DMS114 treated with DMSO at 0.1 percent for 48 hours (cell line): Measurements from ENCODE around the gene NLGN1.
A peak's percentile ranks its signal among the peaks of the same experiment; 100 is the strongest.

ENCODE experiments used
- DNase-seq: peaks from one replicate; lab custom pipeline; 2025; ENCODE audit not compliant: unreplicated experiment; lab: John Stamatoyannopoulos, UW

Gene NLGN1

DNA sequence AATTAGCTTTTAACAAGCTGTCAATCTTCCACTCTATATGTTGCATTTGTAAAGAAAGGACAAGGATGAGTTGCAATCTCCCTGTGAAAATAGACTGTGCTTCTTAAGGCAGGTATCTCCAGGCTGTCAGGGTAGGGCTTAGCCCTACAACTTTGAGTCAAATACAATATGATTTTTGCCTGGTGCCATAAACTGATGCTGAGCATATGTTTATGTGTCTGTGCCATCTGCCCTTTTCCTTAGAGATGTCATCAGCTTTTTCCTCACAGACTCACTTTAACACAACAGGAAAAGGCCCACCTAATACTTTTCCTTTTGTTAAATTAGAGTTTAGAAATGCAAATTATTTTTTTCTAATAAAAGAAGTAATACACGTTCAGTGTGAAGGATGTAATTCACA is 548.3 kb downstream of the NLGN1 start:
- DNase-seq = no peak

DNA sequence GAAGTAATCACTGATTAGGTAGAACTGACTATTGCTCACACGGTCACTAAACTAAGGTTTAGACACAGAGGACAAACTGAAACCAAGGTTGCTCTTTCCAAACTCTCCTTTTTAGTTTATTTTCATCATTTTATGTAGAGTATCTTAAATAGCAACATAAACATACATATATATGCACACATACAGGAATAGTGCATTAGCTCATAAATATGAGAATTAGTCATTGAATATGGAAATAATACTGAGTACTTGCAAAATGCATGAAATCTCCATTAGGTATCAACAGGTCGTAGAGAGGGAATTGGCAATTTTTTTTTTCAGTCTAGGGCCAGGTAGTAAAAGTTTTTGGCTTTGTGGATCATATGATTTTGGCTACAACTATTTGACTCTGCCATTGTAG is 557.1 kb downstream of the NLGN1 start:
- DNase-seq = no peak

DNA sequence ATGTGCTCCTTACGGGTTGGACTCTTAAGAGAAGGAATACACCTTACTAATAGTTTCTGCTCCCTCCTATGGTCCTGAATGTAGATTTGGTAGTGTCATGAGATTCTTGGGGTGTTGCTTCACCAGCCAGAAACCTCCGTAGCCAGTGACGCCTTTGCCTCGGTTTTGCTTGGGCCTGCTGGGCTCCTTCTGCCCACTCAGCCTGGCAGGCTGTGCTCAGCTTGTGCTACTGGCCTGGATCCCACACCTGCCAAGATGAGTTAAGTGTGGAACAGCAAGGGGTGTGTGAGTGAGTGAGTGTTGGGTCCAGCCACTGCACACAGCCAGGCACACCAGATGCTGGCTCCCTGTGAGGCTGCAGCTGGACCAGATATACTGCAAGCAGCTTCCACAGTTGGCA is 560.1 kb downstream of the NLGN1 start:
- DNase-seq = no peak

DNA sequence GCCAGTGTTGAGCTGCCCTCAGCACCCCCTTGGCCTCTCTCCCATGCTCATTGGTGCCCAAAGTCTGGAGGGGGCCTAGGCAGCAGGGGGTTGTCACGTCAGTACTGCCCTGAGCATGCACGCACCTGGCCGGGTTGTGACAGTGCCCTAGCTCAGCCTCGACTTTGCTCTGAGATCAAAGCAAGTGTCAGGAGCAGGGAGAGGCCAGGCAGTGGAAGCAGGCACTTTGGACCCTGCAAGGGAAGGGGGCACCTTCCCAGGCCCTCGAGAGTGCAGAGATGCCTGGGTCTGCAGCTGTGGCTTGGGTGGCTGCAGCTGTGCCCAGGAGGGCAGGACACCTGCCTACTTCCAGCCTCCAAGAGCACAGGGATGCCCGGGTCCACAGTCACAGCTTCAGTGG is 561.3 kb downstream of the NLGN1 start:
- DNase-seq = no peak

DNA sequence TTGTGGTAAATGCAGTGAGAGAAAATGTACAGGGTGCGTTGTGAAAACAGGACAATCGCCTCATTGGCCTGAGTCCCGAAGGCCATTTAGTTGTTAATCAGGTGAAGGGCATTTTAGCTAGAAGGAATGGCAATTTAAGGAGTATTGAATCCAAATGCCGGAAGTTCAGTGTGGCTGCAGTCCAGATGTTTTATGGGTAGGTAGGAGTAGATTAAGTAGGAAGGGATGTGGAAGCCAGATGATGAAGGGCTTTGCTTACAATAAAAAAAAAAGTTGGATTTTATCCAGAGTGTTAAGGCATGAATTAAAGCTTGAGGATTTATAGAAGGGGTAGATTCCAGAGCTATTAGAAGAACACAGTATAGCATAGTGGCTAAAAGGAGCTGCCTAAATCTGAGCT is 572.7 kb downstream of the NLGN1 start:
- DNase-seq = no peak

DNA sequence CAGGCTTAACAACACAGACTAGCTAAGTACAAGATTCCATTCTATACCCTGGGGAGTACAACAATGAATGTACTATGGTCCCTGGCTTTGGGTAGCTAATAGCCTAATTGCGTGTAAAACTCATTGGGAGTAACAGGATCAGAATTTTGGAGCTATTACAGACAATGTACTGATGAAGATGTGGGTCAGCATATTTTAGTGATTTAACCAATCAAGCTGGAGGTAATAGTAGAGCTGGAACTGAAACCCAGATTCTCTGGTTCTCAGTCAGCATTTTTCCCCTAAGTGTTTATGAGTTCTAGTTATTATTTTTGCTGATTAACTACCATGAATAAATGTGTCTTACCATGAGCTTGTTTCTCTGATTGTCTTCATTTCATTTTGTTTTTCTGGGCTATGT is 578.7 kb downstream of the NLGN1 start:
- no peak for DNase-seq

DNA sequence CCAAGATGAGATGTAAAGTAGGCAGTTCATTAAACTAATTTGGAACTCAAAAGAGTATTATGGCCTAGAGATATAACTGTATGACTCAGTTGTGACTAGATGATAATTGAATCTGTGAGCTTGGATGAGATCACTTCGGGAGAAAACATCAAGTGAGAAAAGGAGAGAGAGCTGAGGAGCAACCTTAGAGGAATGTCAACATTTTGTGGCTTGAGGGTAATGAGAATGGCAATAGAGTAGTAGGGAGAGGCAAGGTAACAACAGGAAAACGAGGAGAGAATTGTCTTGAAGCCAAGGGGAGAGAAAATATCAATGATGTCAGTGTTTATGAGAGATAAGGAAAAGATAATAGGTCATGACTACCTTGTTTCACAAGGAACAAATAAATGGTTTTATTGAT is 580.2 kb downstream of the NLGN1 start:
- DNase-seq = no peak

DNA sequence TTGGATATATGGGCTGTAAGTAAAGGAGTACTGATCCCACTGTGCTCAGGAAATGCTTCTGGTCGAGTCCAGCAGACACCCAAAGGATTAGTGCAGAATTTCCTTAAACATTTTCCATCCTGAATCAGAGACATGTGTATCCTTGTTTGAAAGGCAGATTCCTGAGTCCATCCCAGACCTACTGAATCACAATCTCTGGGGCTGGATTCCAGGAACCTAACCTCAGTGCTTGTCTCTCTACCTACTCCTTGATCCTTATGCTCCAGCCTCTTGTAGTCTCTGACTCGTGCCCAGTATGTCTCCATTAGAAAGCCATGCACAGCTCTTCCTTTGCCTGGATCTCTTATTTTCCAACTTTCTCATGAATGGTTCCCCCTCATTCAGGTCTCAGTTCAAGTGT is 585.8 kb downstream of the NLGN1 start:
- DNase-seq = no peak

DNA sequence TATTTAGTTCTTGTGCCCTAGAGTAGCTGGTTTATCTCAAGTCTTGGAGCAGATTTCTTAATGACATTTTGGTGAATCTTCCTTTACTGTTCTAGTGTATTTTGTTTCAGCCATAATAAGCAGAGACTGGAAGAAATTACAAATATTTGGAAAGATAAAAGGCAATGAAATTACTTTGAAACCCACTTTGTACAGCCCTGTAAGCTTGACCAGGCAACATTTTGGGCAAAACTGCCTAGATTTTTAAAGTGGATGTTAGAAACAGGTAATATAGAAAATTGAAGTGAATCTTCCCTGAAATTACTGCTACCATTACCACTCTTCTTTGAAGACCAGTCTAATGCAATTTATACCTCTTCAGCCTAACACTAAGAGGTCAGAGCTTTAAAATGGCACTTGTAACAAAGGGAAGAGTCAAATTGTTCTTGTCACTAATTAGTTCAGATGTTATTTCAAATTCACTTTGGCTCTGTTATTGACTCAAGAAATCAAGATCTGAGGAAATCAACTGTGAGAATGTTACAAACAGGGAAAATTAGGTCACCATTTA is 589.4 kb downstream of the NLGN1 start:
- no peak for DNase-seq

DNA sequence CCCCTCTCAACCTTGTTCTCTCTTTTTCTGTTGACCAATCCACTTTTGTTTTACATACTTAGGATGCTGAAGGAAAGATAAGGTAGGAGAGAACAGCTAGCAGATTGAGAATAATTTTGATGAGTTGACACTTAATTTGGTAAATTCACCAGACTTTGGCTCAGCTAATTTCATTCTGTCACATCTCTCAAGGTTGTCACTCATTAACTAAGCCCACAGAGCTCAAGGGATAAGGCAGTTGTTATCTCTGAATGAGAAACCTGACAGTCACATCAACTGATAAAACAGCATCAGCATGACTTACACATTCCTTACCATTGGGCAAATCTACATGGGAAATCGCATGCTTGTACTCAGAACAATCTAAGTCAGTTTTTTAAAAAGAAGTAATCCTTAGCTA is 591.4 kb downstream of the NLGN1 start:
- DNase-seq = no peak

DNA sequence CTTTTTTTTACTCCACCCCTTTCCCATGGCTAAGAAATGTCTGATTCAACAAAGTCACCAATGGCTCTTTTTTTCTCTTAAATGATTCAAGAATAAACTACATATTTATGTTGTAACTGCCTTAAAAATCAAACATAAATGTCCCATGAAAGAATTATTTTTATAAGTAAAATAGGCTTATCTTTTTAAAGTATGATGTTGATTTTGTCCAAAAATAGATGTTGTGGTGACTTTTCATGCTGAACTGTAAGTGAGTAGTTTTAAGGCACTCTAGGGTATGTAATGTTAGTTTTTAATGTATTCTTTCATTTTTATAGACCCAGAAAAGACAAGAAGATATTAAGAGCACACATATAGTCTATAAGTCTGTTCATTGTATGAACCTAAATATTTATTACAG is 594.9 kb downstream of the NLGN1 start:
- DNase-seq = no peak

DNA sequence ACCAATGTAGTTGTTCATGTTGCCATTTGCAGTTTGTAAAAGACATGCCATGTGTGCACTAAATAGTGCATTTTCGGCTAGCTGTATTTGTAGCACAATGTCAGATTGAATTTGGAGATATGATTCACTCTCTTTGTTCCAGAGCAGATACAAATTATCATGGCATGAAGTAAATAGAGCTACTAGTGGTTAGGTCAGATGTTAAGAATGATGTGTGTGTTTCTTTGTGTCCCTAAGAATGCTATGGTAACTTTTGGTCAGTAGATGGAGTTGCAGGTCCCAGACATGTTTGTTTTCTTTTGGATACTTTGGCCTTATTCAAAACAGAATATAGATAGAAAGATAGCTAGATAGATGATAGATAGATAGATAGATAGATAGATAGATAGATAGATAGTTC is 595.8 kb downstream of the NLGN1 start:
- DNase-seq = peak; percentile 3

DNA sequence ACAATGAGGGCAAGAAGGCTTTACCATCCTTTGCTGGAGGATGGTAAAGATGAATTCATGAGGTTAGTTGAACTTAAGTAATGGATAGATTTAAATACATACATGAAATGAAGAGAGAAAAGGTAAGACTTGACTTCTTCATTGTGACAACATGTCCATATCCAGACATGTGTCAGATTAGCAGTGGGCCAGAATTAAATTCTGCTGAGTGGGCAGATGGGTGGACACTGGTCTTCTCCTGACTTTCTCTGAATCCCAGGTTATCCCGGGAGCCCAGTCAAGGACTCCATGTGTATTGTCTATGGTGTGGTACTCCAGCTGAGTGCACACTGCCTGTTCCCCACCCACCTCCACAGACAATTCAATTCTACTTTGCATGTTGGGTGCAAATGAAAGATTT is 603.1 kb downstream of the NLGN1 start:
- no peak for DNase-seq

DNA sequence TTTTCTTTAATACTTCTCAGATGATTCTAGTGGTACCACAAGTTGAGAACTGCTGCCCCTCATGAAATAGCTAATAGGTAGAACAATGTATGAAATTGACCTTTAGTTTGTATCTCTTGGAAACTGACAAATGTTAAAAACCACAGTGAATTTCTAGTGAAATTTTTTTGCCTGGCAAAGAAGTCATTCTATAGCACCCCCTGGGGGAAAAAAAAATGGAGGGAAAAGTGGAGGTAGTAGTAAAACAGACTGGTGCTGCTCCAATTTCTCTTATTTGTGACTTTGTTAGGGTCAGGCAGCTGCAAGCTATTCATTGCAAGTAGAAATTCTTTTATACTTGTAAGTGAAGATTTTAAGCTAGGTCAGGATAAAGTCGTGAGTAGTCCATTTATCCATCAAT is 605.0 kb downstream of the NLGN1 start:
- no peak for DNase-seq

DNA sequence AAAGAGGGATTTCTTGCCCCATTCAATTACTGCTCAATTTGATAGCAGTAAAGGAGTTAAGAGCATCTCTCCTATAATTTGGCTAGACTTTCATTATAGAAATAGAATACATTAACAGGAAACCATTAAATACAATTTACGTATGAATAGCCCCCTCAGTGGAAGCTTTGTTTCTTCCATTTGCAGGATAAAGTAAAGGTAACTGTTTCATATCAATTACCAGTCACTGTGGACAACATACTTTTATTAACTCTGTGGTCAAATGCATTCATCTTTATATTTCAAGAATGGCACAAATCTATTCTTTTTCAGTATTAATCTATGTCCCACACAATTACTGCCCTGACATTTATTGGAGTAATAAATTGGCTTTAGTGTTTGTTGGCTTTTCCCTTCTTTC is 613.4 kb downstream of the NLGN1 start:
- DNase-seq = no peak

DNA sequence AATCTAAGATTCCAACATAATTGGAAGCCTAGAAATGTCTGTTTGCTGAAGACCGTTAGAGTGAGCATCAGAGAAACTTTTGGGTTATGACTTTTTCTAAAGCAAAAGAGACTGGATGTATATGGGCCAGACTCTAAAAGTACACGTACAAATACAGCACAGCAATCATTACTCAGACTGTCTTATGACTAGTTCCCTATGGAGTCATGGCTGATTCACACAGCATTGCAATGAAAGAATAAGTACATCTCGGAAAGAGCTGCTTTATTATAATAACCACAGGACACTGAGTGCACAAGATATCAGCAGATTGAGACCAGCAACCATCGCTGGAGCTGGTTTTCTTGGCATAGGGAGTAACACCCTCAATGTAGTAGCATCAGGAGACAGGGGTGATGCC is 618.6 kb downstream of the NLGN1 start:
- DNase-seq = no peak

DNA sequence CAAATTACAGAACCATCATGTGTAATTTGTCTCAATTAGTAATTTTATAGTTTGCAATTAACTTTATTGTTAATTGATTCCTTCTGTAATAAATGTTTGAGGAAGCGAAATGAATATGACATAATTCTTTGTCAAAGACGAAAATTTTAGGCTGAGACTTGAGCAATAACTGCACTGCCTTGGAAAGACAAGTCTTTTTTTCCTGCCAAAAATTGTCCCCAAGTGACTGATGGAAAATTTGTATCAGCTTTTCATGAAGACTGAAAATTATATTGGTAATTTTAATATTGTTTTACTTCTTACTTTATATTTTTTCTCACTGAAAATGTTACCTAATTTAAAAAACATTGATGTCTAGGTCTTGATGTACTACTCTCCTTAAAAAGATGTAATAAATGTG is 622.6 kb downstream of the NLGN1 start:
- no peak for DNase-seq

DNA sequence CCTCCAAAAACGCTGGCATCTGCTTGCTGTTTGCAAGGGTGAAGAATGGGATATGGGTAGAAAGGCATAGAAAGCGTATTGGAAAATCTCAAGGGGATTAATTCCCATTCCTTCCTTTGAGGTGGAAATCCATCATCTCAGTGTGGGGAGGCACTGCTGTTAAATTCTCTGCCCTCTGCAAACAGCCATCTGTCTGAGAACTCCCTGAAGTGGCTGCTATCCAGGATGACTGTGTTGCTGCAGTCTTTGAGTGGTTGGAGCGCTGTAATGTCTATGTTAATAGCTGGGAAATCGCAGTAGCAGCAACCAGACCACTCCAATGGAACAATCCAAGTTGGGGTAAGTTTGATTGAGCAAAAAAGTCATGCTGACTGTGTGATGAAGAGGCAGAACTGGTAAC is 625.9 kb downstream of the NLGN1 start:
- no peak for DNase-seq

DNA sequence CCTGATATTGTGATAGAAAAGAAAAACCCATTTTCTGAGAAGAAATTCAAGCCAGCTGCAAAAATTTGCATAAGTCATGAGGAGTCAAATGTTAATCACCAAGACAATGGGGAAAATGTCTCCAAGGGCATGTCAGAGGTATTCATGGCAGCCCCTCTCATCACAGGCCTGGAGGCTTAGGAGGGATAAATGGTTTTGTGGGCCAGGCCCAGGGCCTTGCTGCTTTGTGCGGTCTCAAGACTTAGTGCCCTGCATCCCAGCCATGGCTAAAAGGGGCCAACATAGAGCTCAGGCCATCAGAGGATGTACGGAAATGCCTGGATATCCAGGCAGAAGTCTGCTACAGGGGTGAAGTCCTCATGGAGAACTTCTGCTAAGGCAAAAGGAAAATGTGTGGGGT is 631.1 kb downstream of the NLGN1 start:
- no peak for DNase-seq

DNA sequence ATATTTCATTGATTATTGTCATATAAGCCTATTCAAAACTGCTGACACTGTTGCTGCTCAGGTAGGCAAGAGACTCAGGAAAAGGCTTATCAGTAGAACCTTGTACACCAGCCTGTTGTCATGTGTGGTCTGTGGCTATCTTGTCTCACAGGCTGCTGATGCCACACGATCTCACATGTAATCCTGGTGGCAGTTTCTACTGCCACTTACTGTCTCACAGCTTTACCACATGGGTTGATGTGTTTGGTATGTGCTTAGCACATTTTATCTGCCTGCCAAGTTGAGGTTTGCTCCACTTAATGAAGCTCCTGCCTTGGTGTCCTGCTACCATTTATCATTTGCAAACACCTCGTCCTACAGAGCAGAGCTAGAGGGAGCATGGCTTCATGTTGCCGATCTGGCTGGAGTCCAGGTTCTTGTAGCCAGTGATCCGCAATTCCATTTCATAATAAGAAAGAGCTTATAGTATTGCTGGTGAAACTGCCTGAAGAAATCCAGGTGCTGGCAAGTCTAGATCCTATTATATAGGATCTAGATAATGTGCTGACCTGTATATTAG is 637.9 kb downstream of the NLGN1 start:
- no peak for DNase-seq

DNA sequence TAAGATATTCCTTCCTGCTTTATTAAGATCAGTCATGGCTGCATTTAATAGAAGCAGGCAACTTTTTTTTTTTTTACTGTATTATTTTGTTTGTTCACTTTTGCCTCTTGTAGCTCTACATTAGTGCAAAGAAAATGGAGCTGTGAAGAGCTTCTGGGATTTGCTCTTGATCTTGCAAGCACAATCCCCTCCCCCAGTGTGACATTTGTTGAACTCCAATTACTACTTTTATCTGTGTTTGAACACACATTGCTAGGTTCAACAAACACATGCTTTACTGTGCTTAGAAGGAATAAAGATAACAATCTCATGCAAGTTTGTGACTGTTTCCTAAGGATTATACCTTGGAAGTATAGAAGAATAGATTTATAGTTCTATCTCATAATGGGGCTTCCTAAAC is 648.8 kb downstream of the NLGN1 start:
- no peak for DNase-seq

DNA sequence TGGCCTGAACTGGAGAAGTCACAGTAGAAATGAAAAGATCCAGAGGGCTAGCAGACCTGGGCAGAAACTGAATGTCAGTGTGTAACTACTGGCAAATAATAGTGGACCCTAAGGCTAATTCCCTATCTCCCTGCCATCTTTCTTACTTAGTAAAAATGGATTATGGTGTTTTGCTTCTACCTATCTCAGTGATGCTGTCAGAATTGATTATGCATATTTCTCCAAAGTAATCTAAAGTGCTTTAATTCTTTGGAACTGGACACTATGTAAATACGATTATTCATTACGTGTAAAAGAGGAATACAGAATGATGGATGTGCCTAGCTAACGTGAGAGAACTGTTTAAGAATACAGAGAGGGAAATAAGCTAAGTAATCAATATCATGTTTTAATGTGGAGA is 651.9 kb downstream of the NLGN1 start:
- no peak for DNase-seq

DNA sequence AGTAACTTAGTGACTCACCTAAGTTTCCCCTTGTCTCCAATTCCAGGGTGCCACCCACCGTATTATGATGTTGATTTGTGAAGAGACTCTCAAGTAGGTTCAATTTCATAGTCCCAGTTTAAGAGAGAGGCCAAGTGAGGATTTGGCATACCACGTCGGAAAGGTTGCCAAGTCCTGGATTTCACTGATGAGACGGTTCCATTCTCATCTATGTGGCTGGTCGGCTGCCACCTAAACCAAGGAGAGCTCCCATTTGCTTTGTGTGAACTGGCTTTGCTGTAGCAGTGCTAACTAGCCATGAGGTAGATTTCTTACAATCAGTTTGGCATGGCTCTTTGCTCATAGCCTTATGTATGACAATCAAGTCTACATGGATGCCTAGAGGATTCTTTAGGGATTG is 653.6 kb downstream of the NLGN1 start:
- no peak for DNase-seq

DNA sequence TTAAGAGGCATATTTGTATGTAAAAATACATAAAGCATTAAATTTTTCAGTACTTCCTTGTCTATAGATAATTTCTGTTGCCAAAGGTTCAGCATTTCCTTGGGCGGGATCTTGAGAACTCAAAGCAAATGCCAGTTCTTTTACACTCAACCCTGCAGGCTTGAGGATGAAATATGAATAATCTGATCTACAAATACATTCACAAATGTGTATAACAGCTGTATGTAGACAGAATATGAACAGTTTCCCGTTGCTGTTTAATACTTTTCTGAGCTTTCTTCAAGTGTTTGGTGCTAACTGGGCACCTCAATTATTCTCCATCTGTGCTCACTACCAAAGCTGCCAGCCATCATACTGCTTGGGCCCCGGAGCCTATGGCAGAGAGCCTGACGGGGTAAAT is 661.3 kb downstream of the NLGN1 start:
- no peak for DNase-seq
